Kidney epithelial cell (primary cell): ENCODE measurements around the gene DHH. TPM values are rescaled to one million over a fixed set of nuclear protein-coding genes. Genes with fewer than 3 reads are reported as not detected.

Source experiments
- DNase-seq: peaks from one replicate; pipeline ENCODE4 v3.0.0-alpha.2; 2010; ENCODE audit warnings: low read depth
- H3K27me3 ChIP-seq: 2 replicates; pipeline ENCODE4 v1.6.0; 2011; ENCODE audit warnings: low read length; ENCODE audit not compliant: control insufficient read depth, insufficient read depth
- H3K36me3 ChIP-seq: 2 replicates; pipeline ENCODE4 v1.5.1; 2011; ENCODE audit warnings: low read length; ENCODE audit not compliant: control insufficient read depth, insufficient read depth
- H3K4me3 ChIP-seq: 2 replicates; pipeline ENCODE4 v1.5.1; 2011; ENCODE audit warnings: low read depth, mild to moderate bottlenecking, control low read depth, low read length
- CTCF ChIP-seq: IDR thresholded peaks from 2 replicates; pipeline ENCODE4 v1.5.1; 2011; ENCODE audit warnings: mild to moderate bottlenecking, moderate library complexity, low read length, control low read depth, inconsistent platforms; ENCODE audit not compliant: insufficient read depth, poor library complexity, severe bottlenecking
- total RNA-seq: library from RNA; depleted of rRNA; stranded (reverse); fragments of >200 nt; gene quantifications from 2 replicates; pipeline ENCODE4 v1.2.3, GENCODE V29; 2015

The DHH gene
- total RNA-seq, 1 donor from 2014 or later, result 0.04 TPM

DNA sequence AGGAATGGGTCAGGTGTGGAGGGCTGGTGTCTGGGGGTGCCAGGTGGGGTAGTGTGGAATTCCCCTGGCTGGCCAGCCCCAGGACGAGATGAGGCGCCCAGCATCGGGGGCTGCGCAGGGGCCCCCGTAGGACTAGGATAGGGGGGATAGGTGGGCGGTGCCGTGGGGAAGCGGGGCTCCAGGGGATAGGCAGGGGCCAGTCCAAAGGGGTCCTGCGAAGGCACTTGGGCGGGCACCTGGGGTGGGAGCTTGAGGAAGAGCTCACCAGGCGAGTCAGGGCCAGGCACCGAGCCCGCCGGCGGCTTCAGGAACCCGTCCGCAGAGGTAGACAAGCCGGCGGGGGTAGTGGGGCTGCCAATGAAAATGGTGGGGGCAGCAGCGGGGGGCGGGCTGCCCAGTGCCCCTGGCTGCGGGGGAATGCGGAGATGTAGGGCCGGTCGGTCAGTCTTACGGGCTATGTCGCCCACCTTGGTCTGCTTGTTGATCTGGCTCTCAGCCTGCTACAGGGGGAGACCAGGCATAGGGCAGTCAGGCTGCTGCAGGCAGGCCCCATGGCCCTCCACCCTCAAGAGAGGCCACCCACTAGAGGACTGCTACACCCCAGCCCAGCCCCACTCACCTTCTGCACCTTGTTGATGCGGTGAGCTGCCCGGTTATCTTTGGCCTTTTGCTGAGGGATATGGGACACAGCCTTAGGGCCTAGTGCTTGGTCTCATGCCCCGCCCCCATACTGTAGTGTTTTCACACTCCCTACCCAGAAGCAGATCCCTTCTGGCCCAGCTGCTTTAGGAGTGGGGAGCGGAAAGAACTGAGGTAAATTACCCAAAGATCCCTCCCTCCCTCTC, 53.3 kb downstream of the DHH start:
- H3K4me3 ChIP-seq, result no peak overlapping the region
- H3K27me3 ChIP-seq, result no peaks in the 10 kb centered on the region
- H3K36me3 ChIP-seq, result peaks cover 10% of the 10 kb centered on the region
- TF ChIP-seq CTCF, result no peak
- DNase-seq, result no peak

DNA sequence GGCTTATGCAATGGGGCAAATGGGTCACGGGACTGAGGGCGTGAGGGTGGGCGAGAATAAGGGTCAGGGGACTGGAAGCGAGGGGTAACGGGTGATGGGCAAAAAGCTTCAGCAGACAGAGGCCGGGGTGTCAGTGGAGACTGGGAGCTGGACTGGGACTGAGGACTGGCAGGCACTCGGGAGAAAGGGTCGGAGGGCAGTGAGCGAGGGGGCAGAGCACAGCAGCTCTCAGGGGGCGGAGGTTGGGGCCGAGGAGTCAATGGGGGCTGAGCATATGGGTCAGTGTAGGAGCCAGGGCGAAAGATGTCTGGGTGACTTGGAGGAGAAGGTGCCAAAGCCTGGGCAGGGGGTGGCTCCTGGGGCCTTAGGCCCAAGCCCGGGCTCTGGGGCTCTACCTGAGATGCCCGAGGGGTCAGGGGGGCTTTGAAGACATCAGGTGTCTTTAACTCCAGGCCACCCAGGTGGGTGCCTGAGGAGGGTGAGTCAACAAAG, 54.2 kb downstream of the DHH start:
- peaks cover 8% of the 10 kb centered on the region for H3K36me3 ChIP-seq

DNA sequence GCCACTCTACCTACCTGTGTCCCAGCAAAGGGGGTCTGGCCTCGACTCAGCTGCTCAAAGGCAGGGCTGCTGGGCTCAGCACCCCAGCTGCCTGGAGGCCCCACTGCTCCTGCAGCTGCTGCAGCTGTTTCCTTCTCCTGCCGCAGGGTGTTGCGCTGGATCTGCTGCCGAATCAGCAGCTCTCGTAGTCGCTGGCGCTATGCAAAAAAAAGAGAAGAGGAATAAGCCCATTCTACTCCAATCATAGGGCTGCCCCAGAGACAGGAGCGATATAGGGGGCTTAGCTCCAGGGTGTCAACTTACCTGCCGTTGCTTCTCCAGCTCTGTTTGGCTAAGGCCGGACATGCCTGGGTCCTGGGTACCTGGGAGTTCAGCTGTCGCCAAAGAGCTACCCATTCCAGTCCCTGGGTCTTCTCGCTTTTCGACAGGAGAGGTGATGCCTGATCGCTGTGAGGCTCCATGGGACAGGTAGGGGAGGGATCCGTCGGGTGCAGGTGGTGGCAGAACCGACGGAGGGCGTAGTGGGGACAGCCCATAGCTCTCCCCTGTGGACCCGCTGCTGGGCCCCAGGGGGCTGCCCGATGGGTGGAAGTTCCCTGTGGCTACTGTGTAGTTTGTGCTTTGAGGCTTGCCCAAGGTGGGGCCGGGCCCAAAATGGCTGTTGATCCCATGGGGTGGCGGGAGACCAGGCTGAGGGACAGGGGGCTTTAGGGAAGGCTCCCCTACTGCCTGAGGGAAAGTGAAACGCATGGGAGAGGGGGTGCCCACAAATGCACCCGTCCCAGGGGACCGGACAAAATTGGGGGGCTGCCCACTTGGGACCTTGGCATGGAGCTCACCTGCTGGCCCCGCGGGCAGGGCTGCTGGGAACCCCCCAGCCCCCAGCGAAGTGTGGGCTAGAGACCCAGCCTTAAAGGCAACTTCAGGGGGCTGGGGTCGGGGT, 54.9 kb downstream of the DHH start:
- no peak for TF ChIP-seq CTCF
- no peaks in the 10 kb centered on the region for H3K27me3 ChIP-seq

More for the DNA sequence above, 54.2 kb downstream of the DHH start:
- no peak for DNase-seq
- TF ChIP-seq CTCF, result no peak
- H3K27me3 ChIP-seq, result no peaks in the 10 kb centered on the region
- H3K4me3 ChIP-seq, result no peak overlapping the region

GRCh38 chr12:49038291-49038955, 56.2 kb downstream of the DHH start:
- Histone ChIP-seq H3K4me3 (no peak overlapping the region), H3K36me3 (peaks cover 5% of the 10 kb centered on the region), H3K27me3 (no peaks in the 10 kb centered on the region)
- DNase-seq, result no peak
- no peak for TF ChIP-seq CTCF

More for the DNA sequence above, 54.9 kb downstream of the DHH start:
- peaks cover 8% of the 10 kb centered on the region for H3K36me3 ChIP-seq
- H3K4me3 ChIP-seq, result no peak overlapping the region
- DNase-seq, result no peak

DNA sequence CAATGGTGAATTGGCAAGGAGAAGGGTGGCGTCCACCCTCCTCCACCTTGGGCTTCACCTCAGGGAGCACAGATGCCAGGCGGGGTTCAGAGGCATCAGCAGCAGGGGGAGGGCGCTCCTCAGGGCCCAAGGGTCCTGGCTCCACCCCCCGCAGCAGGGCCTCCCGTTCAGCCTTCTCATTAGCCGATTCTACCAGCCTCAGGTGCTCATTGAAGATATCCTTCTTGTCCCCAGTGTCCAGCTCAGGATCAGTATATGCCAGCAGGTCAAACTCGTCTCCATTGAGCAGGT, 56.7 kb downstream of the DHH start:
- Histone ChIP-seq H3K36me3 (peaks cover 6% of the 10 kb centered on the region), H3K4me3 (no peak overlapping the region), H3K27me3 (no peaks in the 10 kb centered on the region)
- no peak for TF ChIP-seq CTCF
- DNase-seq, result no peak
